Neural progenitor cell (in vitro differentiated cells): ENCODE results near the gene PPP4R1. TPM values are rescaled to one million over a fixed set of nuclear protein-coding genes. Genes with fewer than 3 reads are reported as not detected.

Experiments
- DNase-seq: peaks from one replicate; pipeline ENCODE4 v3.0.0-alpha.2; 2016; ENCODE audit warnings: low spot score
- H2AFZ ChIP-seq: fragments of 200-600 bp; sonication (generic); replicated peaks from 2 replicates; pipeline ENCODE4 v1.6.1; 2016; ENCODE audit warnings: antibody characterized with exemption
- H3F3A ChIP-seq: fragments of 200-600 bp; sonication (generic); 2 replicates; pipeline ENCODE4 v1.6.1; 2016; ENCODE audit warnings: antibody characterized with exemption, low read depth
- H3K27ac ChIP-seq: fragments of 200-600 bp; sonication (generic); 2 replicates; pipeline ENCODE4 v1.5.1; 2016; ENCODE audit warnings: mild to moderate bottlenecking
- H3K27me3 ChIP-seq: fragments of 200-600 bp; sonication (generic); 2 replicates; pipeline ENCODE4 v1.6.1; 2016; ENCODE audit warnings: mild to moderate bottlenecking, moderate library complexity
- H3K36me3 ChIP-seq: fragments of 200-600 bp; sonication (generic); 2 replicates; pipeline ENCODE4 v1.5.1; 2016
- H3K4me1 ChIP-seq: fragments of 200-600 bp; sonication (generic); 2 replicates; pipeline ENCODE4 v1.6.1; 2016; ENCODE audit warnings: mixed run types
- H3K4me2 ChIP-seq: fragments of 200-600 bp; sonication (generic); 2 replicates; pipeline ENCODE4 v1.6.1; 2016
- H3K4me3 ChIP-seq: fragments of 200-600 bp; sonication (generic); 2 replicates; pipeline ENCODE4 v1.5.1; 2016
- H3K79me2 ChIP-seq: fragments of 200-600 bp; sonication (generic); 2 replicates; pipeline ENCODE4 v1.6.1; 2016; ENCODE audit warnings: low read depth
- H3K9ac ChIP-seq: fragments of 200-600 bp; sonication (generic); 2 replicates; pipeline ENCODE4 v1.6.1; 2016
- H3K9me3 ChIP-seq: fragments of 200-600 bp; sonication (generic); 2 replicates; pipeline ENCODE4 v1.5.1; 2016; ENCODE audit warnings: low read depth
- H4K20me1 ChIP-seq: fragments of 200-600 bp; sonication (generic); 2 replicates; pipeline ENCODE4 v1.6.1; 2016; ENCODE audit warnings: low read depth
- H3K27ac Mint-ChIP-seq: 3 replicates; pipeline ENCODE4 v1.8.0; 2021; ENCODE audit warnings: mixed read lengths
- H3K27me3 Mint-ChIP-seq: 2 replicates; pipeline ENCODE4 v1.8.0; 2022; ENCODE audit warnings: low read depth, mild to moderate bottlenecking, inconsistent platforms, moderate library complexity, mixed read lengths; ENCODE audit not compliant: insufficient read depth
- H3K36me3 Mint-ChIP-seq: 3 replicates; pipeline ENCODE4 v1.8.0; 2021; ENCODE audit warnings: mixed read lengths
- H3K4me1 Mint-ChIP-seq: 3 replicates; pipeline ENCODE4 v1.8.0; 2021; ENCODE audit warnings: mixed read lengths
- H3K4me3 Mint-ChIP-seq: 3 replicates; pipeline ENCODE4 v1.8.0; 2021; ENCODE audit warnings: mild to moderate bottlenecking, moderate library complexity, mixed read lengths
- H3K9me3 Mint-ChIP-seq: 3 replicates; pipeline ENCODE4 v1.8.0; 2020; ENCODE audit warnings: mixed read lengths
- EZH2 ChIP-seq: fragments of 200-600 bp; sonication (generic); IDR thresholded peaks from 2 replicates; pipeline ENCODE4 v1.6.1; 2017; ENCODE audit warnings: antibody characterized with exemption, mild to moderate bottlenecking, moderate library complexity
- EZH2phosphoT487 ChIP-seq: fragments of 200-600 bp; sonication (generic); IDR thresholded peaks from 2 replicates; pipeline ENCODE4 v1.6.1; 2017; ENCODE audit warnings: antibody characterized with exemption
- total RNA-seq: library from RNA; depleted of rRNA; stranded (reverse); fragments of >200 nt; gene quantifications from 2 replicates; pipeline ENCODE4 v1.2.3, GENCODE V29; 2015; ENCODE audit warnings: low replicate concordance
- TF ChIP-seq, protein P1 (sequence below): fragments of 200-600 bp; sonication (generic); IDR thresholded peaks from 2 replicates; pipeline ENCODE4 v1.5.1; 2017; ENCODE audit warnings: antibody characterized with exemption, mild to moderate bottlenecking

Gene PPP4R1
- total RNA-seq, 1 donor from 2014 or later = 102 TPM

DNA sequence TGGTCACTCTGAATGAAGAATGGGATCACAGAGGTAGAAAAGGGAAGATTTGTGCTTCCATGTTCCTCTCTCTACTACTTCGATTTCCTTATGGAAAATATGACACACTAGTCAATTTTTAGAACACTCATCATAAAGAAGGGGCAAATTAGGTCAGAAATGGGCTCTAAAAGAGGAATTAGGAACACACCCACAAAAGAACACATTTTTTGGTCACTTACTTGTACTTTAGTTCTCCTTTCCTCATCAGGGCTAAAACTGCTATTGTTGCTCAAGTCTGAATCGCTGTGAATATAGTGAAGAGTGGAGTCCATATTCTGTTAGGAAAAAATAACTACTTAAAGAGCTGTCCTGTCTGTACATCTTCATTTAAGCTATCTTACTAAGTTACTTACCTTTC, 52.6 kb downstream of the PPP4R1 start:
- TF ChIP-seq, protein P1, sequence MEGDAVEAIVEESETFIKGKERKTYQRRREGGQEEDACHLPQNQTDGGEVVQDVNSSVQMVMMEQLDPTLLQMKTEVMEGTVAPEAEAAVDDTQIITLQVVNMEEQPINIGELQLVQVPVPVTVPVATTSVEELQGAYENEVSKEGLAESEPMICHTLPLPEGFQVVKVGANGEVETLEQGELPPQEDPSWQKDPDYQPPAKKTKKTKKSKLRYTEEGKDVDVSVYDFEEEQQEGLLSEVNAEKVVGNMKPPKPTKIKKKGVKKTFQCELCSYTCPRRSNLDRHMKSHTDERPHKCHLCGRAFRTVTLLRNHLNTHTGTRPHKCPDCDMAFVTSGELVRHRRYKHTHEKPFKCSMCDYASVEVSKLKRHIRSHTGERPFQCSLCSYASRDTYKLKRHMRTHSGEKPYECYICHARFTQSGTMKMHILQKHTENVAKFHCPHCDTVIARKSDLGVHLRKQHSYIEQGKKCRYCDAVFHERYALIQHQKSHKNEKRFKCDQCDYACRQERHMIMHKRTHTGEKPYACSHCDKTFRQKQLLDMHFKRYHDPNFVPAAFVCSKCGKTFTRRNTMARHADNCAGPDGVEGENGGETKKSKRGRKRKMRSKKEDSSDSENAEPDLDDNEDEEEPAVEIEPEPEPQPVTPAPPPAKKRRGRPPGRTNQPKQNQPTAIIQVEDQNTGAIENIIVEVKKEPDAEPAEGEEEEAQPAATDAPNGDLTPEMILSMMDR = no peak
- no peak for TF ChIP-seq EZH2phosphoT487
- TF ChIP-seq EZH2 = no peak
- Histone ChIP-seq H3F3A (no peaks in the 10 kb centered on the region), H3K79me2 (no peaks in the 10 kb centered on the region), H3K4me3 (no peak overlapping the region), H3K9ac (no peak overlapping the region), H3K27ac (no peak overlapping the region), H3K4me1 (no peaks in the 10 kb centered on the region), H3K4me2 (no peak overlapping the region), H3K27me3 (no peaks in the 10 kb centered on the region), H4K20me1 (no peaks in the 10 kb centered on the region), H3K36me3 (peaks cover 7% of the 10 kb centered on the region), H2AFZ (no peak overlapping the region), H3K9me3 (no peaks in the 10 kb centered on the region)
- Mint-ChIP-seq H3K4me3 (no peak overlapping the region), H3K27me3 (peaks cover 2% of the 10 kb centered on the region), H3K36me3 (peaks cover 39% of the 10 kb centered on the region), H3K4me1 (no peaks in the 10 kb centered on the region), H3K9me3 (no peaks in the 10 kb centered on the region), H3K27ac (no peak overlapping the region)
- DNase-seq = no peak

DNA sequence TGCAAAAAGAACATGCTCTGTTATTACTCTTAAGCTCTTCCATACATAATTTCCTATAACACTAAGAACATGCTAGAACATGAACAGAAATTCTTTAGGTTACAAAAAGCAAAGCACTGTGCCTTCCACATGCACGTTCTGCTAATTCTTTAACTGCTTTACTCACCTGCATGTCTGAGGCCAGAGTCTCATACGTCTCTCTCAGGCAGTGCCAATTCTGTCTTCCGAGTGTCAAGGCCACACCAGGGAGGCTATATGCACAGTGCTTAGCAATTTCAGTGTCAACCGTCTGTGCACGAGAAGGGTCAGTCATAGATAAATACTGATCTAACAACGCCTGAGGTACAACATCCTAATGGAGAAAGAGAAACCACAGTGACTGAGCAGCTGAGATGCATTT, 55.1 kb downstream of the PPP4R1 start:
- Histone ChIP-seq H3K4me3 (no peak overlapping the region), H2AFZ (no peak overlapping the region), H3K27ac (no peak overlapping the region), H3K4me1 (no peaks in the 10 kb centered on the region), H4K20me1 (no peaks in the 10 kb centered on the region), H3K9me3 (no peaks in the 10 kb centered on the region), H3F3A (no peaks in the 10 kb centered on the region), H3K4me2 (no peak overlapping the region), H3K36me3 (peaks cover 11% of the 10 kb centered on the region), H3K27me3 (no peaks in the 10 kb centered on the region), H3K79me2 (no peaks in the 10 kb centered on the region), H3K9ac (no peak overlapping the region)
- Mint-ChIP-seq H3K9me3 (no peaks in the 10 kb centered on the region), H3K27me3 (peaks cover 2% of the 10 kb centered on the region), H3K4me1 (no peaks in the 10 kb centered on the region), H3K4me3 (no peak overlapping the region), H3K27ac (no peak overlapping the region), H3K36me3 (peaks cover 54% of the 10 kb centered on the region)
- DNase-seq = no peak
- TF ChIP-seq EZH2phosphoT487 = no peak
- TF ChIP-seq, protein P1 = no peak
- no peak for TF ChIP-seq EZH2

DNA sequence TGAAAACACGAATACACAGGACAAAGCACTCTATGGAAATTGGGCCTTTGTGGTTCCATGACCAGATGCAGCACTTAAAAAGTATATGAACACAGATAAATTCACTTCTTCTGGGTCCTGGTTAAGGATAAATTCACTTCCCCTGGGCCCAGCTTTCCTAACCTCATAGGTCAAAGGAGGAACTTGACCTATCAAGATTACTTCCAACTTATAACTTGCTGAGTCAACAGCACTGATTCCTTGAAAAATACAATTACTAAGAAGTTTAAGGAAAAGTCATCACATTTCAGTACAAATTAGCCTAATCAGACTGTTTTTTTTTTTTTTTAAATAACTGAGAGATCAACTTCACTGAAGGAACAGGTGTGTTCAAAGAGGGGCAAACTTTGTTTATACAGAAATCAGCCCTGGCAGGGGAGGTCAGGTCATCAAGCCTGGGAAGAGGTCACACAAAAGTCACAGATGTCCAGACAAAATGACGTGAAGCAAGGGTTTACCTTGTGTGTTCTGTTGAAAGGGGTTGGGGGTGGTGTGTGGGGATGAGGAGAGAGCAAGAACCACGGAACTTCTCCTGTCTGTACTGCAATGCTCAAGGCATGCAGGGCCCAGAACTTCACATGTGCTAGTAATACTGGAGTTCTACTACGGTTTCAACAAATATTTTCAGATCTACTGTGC, 55.8 kb downstream of the PPP4R1 start:
- no peak for TF ChIP-seq EZH2phosphoT487
- TF ChIP-seq, protein P1 = no peak
- TF ChIP-seq EZH2 = no peak
- Histone ChIP-seq H3K9ac (no peak overlapping the region), H3K27ac (no peak overlapping the region), H3K4me1 (no peaks in the 10 kb centered on the region), H3K4me2 (no peak overlapping the region), H3K79me2 (no peaks in the 10 kb centered on the region), H3K27me3 (no peaks in the 10 kb centered on the region), H3K9me3 (no peaks in the 10 kb centered on the region), H3K4me3 (no peak overlapping the region), H3K36me3 (peaks cover 13% of the 10 kb centered on the region), H3F3A (no peaks in the 10 kb centered on the region), H2AFZ (no peak overlapping the region), H4K20me1 (no peaks in the 10 kb centered on the region)
- H3K4me3 Mint-ChIP-seq = no peak overlapping the region
- H3K27ac Mint-ChIP-seq = no peak overlapping the region
- H3K4me1 Mint-ChIP-seq = no peaks in the 10 kb centered on the region
- H3K27me3 Mint-ChIP-seq = peaks cover 2% of the 10 kb centered on the region
- H3K36me3 Mint-ChIP-seq = peaks cover 58% of the 10 kb centered on the region
- DNase-seq = no peak
- peaks cover 3% of the 10 kb centered on the region for H3K9me3 Mint-ChIP-seq
